ENCODE data around the gene SPINT2. TPM values are rescaled to one million over a fixed set of nuclear protein-coding genes. Genes with fewer than 3 reads are reported as not detected.

The SPINT2 gene
- total and polyA plus RNA-seq, 2 of the 13 experiments (the other 11 are each of a cell fraction or from before 2014, with no cell fraction given), result 0.31 to 0.77 TPM

DNA sequence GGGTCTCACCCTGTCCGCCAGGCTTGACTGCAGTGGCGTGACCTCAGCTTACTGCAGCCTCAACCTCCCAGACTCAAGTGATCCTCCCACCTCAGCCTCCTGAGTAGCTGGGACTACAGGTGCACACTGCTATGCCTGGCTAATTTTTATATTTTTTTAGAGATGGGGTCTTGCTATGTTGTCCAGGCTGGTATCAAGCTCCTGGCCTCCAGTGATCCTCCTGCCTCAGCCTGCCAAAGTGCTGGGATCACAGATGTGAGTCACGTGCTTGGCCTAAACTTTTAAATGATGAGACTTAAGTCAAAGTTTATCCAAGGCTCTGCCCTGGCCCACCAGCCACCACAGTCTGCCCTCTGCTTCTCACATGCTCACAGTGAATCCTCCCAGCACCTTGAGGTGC, 41.9 kb downstream of the SPINT2 start:
- H3K4me1 ChIP-seq (ENCODE audit: insufficient read depth, low read length), result peaks cover 22% of the 10 kb centered on the region
- H4K20me1 ChIP-seq (ENCODE audit: insufficient read depth, low read length), result no peaks in the 10 kb centered on the region
- FAIRE-seq (no peak), DNase-seq (ENCODE audit: low spot score) (no peak), ATAC-seq (no peak)
- H3K9me3 ChIP-seq (ENCODE audit: low read length), result no peaks in the 10 kb centered on the region
- H3K9ac ChIP-seq (ENCODE audit: insufficient read depth, low read depth, low read length), result no peak overlapping the region
- no peak overlapping the region for H2AFZ ChIP-seq (ENCODE audit: low read length)
- H3K27me3 ChIP-seq (ENCODE audit: control insufficient read depth in 1 of 2, insufficient read depth in 2 of 2, low read length in 2 of 2), result no peaks in the 10 kb centered on the region
- H3K27ac ChIP-seq (ENCODE audit: extremely low read length, insufficient read depth, low read length), result no peak overlapping the region
- BruUV-seq (replicated peaks), result no TSS peak
- ChIA-PET POLR2A (interaction anchor here (1.3 kb wide), 1 partner anchor 55 kb away, joined by 4 read pairs; no protein-coding TSS in a partner anchor), CTCF (ENCODE audit: low intra/inter-chr PET ratio, low total read pairs) (no interaction called here)
- no peak for TF ChIP-seq MAZ (IDR thresholded peaks at IDR 0.05; ENCODE audit: borderline replicate concordance, low read depth, low read length)
- TF ChIP-seq MAZ (CRISPR knock-in tag; IDR thresholded peaks at IDR 0.05; ENCODE audit: low read depth), result no peak
- TF ChIP-seq ZNF121 (CRISPR knock-in tag; IDR thresholded peaks at IDR 0.05), result peak; percentile 69
- in situ Hi-C loops (cut with HindIII; ENCODE audit: extremely low pct_ligation_motif_present, low pct_unique_long_range_greater_than_20kb) (no loop called here), intact Hi-C loops (cut with micrococcal nuclease; ENCODE audit: unreplicated experiment) (no loop called here)
- no peaks in the 10 kb centered on the region for H3K79me2 ChIP-seq (ENCODE audit: insufficient read depth, low read length)
- no peak overlapping the region for H3K4me2 ChIP-seq (ENCODE audit: low read depth, low read length)
- peaks cover 3 to 6% of the 10 kb centered on the region in 2 experiments; a peak in 3 of 5 replicates for H3K36me3 ChIP-seq (replicated peaks in 1 of 2; ENCODE audit: control insufficient read depth in 1 of 2, insufficient read depth in 2 of 2, low read length in 2 of 2)
- no peak overlapping the region for H3K4me3 ChIP-seq (replicated peaks in 1 of 3; ENCODE audit: insufficient read depth in 1 of 3, low read depth in 2 of 3, low read length in 3 of 3)
- WGBS (ENCODE audit: low lambda C conversion rate), result 94% methylated on average over 3 of the region's 3 CpGs

DNA sequence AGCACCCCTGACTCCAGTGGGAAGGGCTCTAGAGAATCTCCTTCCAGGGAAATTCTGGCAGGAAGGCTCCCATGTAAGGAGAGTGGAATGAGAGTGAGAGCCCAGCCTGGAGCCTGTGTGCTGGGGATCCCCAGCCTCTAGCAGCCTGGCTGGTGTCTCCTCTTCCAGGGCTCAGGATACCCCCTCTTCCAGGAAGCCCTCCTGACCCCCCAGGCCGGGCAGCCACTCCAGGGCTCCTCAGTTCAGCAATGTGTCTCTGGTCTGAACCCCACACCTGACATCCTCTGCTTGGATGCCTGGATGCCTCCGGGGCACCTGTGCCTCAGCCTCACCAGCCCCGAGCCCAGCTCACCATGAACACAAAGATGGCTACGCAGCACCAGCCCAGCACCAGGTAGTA, 42.7 kb downstream of the SPINT2 start:
- H3K4me2 ChIP-seq (ENCODE audit: low read depth, low read length), result no peak overlapping the region
- no peak overlapping the region for H3K4me3 ChIP-seq (replicated peaks in 1 of 3; ENCODE audit: insufficient read depth in 1 of 3, low read depth in 2 of 3, low read length in 3 of 3)
- no peaks in the 10 kb centered on the region for H4K20me1 ChIP-seq (ENCODE audit: insufficient read depth, low read length)
- DNase-seq (ENCODE audit: low spot score) (no peak), FAIRE-seq (no peak), ATAC-seq (no peak)
- TF ChIP-seq ZNF564 (CRISPR knock-in tag; IDR thresholded peaks at IDR 0.05), result no peak
- TF ChIP-seq, protein P1, sequence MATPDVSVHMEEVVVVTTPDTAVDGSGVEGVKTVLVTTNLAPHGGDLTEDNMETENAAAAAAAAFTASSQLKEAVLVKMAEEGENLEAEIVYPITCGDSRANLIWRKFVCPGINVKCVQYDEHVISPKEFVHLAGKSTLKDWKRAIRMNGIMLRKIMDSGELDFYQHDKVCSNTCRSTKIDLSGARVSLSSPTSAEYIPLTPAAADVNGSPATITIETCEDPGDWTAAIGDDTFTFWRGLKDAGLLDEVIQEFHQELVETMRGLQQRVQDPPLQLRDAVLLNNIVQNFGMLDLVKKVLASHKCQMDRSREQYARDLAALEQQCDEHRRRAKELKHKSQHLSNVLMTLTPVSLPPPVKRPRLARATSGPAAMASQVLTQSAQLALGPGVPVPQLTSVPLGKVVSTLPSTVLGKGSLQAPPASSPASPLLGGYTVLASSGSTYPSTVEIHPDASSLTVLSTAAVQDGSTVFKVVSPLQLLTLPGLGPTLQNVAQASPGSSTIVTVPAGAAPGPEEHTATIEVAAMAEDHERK (CRISPR knock-in tag; IDR thresholded peaks at IDR 0.05; ENCODE audit: low read depth), result no peak
- TF ChIP-seq HNRNPK (IDR thresholded peaks at IDR 0.05; ENCODE audit: low read depth, low read length, poor library complexity, severe bottlenecking), result no peak
- H3K27me3 ChIP-seq (ENCODE audit: control insufficient read depth in 1 of 2, insufficient read depth in 2 of 2, low read length in 2 of 2), result no peaks in the 10 kb centered on the region
- no peak overlapping the region for H2AFZ ChIP-seq (ENCODE audit: low read length)
- in situ Hi-C loops (cut with HindIII; ENCODE audit: extremely low pct_ligation_motif_present, low pct_unique_long_range_greater_than_20kb) (no loop called here), intact Hi-C loops (cut with micrococcal nuclease; ENCODE audit: unreplicated experiment) (no loop called here)
- BruUV-seq (replicated peaks), result no TSS peak
- ChIA-PET CTCF (ENCODE audit: low intra/inter-chr PET ratio, low total read pairs) (no interaction called here), POLR2A (no interaction called here)
- 93% methylated on average over 2 of the region's 4 CpGs for WGBS (ENCODE audit: low lambda C conversion rate)
- H3K9me3 ChIP-seq (ENCODE audit: low read length), result no peaks in the 10 kb centered on the region
- H3K36me3 ChIP-seq (replicated peaks in 1 of 2; ENCODE audit: control insufficient read depth in 1 of 2, insufficient read depth in 2 of 2, low read length in 2 of 2), result peaks cover 3 to 6% of the 10 kb centered on the region in 2 experiments; a peak in 3 of 5 replicates
- no peak overlapping the region for H3K9ac ChIP-seq (ENCODE audit: insufficient read depth, low read depth, low read length)
- H3K27ac ChIP-seq (ENCODE audit: extremely low read length, insufficient read depth, low read length), result no peak overlapping the region
- no peaks in the 10 kb centered on the region for H3K79me2 ChIP-seq (ENCODE audit: insufficient read depth, low read length)
- H3K4me1 ChIP-seq (ENCODE audit: insufficient read depth, low read length), result peaks cover 22% of the 10 kb centered on the region
